GM23248 (cell line): ENCODE results near the gene IGFBP3.

ENCODE experiments used
- EZH2 ChIP-seq: fragments of 200-600 bp; sonication (generic); IDR thresholded peaks from 2 replicates; pipeline ENCODE4 v1.6.1; 2018; ENCODE audit warnings: antibody characterized with exemption, mild to moderate bottlenecking; ENCODE audit not compliant: insufficient read depth, poor library complexity, severe bottlenecking
- EZH2phosphoT487 ChIP-seq: fragments of 200-600 bp; sonication (generic); IDR thresholded peaks from 2 replicates; pipeline ENCODE4 v1.6.1; 2018; ENCODE audit warnings: antibody characterized with exemption, moderate library complexity, mild to moderate bottlenecking, low read depth; ENCODE audit not compliant: insufficient read depth

GRCh38 chr7:45957721-45958120 is 36.6 kb upstream of the IGFBP3 start:
- TF ChIP-seq EZH2phosphoT487 (no peak), EZH2 (no peak)
